Measurements from ENCODE around the gene USP35. TPM values are rescaled to one million over a fixed set of nuclear protein-coding genes. Genes with fewer than 3 reads are reported as not detected.

Gene USP35
- polyA plus RNA-seq, 2 of the 4 experiments (the other 2 are of a cell fraction): 3.8 to 5.8 TPM

DNA sequence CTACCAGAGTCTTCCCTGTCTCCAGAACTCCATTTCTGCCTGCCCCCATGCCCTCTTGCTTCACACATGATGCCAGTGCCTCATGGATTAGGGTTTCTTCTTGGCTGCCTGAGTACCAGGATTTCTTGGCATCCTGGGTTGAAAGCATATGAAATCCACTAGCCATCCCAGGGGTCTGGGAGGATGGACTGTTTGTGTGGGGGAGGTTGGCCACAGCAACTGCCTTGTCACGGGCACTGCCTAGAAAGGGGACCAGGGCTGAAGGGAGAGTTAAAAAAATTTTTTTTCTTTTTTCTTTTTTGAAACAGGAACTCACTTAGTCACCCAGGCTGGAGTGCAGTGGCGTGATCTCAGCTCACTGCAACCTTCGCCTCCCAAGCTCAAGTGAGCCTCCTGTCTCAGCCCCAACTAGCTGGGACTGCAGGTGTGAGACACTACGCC is 4.2 kb downstream of the USP35 start:
- Histone ChIP-seq H3K4me1 (peaks cover 19% of the 10 kb centered on the region), H3K27ac (no peak overlapping the region), H3K9me3 (no peaks in the 10 kb centered on the region), H3K4me3 (no peak overlapping the region), H3K4me2 (no peak overlapping the region)
- CTCF ChIA-PET: interaction anchor here (1.2 to 2.1 kb wide), 2 partner anchors 236 to 371 kb away, joined by 3 to 5 read pairs; no protein-coding TSS in a partner anchor
- DNase-seq (ENCODE audit: low read depth in 1 of 2, low spot score in 1 of 2) (no peak), ATAC-seq (no peak), FAIRE-seq (no peak)
- TF ChIP-seq SMC3 (IDR thresholded peaks at IDR 0.05): no peak
- TF ChIP-seq HOXA7 (CRISPR knock-in tag; IDR thresholded peaks at IDR 0.05): no peak
- TF ChIP-seq, protein P1, sequence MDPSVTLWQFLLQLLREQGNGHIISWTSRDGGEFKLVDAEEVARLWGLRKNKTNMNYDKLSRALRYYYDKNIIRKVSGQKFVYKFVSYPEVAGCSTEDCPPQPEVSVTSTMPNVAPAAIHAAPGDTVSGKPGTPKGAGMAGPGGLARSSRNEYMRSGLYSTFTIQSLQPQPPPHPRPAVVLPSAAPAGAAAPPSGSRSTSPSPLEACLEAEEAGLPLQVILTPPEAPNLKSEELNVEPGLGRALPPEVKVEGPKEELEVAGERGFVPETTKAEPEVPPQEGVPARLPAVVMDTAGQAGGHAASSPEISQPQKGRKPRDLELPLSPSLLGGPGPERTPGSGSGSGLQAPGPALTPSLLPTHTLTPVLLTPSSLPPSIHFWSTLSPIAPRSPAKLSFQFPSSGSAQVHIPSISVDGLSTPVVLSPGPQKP (IDR thresholded peaks at IDR 0.05; ENCODE audit: low read depth, low read length): no peak
- TF ChIP-seq MAFK (IDR thresholded peaks at IDR 0.05; ENCODE audit: partially characterized antibody): no peak
- TF ChIP-seq ZNF302 (CRISPR knock-in tag; IDR thresholded peaks at IDR 0.05): no peak
- TF ChIP-seq CBX8 (IDR thresholded peaks at IDR 0.05): no peak
- TF ChIP-seq, protein P2, sequence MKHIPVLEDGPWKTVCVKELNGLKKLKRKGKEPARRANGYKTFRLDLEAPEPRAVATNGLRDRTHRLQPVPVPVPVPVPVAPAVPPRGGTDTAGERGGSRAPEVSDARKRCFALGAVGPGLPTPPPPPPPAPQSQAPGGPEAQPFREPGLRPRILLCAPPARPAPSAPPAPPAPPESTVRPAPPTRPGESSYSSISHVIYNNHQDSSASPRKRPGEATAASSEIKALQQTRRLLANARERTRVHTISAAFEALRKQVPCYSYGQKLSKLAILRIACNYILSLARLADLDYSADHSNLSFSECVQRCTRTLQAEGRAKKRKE (CRISPR knock-in tag; IDR thresholded peaks at IDR 0.05; ENCODE audit: low read depth): no peak
- no peak for TF ChIP-seq CHD2 (IDR thresholded peaks at IDR 0.05; ENCODE audit: low read length, partially characterized antibody)
- no peak for TF ChIP-seq NR3C1 (IDR thresholded peaks at IDR 0.05)
- TF ChIP-seq RFX5 (IDR thresholded peaks at IDR 0.05): no peak
- TF ChIP-seq JUNB (IDR thresholded peaks at IDR 0.05): no peak
- no peak for TF ChIP-seq CEBPB (IDR thresholded peaks at IDR 0.05)
- TF ChIP-seq, protein P3, sequence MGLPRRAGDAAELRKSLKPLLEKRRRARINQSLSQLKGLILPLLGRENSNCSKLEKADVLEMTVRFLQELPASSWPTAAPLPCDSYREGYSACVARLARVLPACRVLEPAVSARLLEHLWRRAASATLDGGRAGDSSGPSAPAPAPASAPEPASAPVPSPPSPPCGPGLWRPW (IDR thresholded peaks at IDR 0.05): no peak
- 89% methylated on average over 4 of the region's 4 CpGs for WGBS (ENCODE audit: missing lambda C conversion rate)
- POLR2A ChIA-PET: no interaction called here

DNA sequence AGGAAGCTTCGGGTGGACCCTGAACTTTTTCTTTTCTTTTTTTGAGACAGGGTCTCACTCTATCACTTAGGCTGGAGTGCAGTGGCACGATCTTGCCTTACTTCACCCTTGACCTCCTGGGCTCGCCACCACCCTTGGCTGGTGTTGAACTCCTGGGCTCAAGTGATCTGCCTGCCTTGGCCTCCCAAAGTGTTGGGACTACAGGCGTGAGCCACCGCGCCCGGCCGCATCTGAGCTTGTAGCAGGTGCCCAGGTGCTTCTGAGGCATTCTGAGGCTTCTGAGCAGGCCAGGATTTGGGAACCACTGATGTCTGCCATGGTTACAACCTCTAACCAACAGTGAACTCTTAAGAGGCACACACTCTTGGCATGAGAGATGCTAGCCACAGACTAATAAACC is 5.1 kb downstream of the USP35 start:
- DNase-seq (ENCODE audit: low read depth in 1 of 2, low spot score in 1 of 2): no peak
- FAIRE-seq: no peak
- Histone ChIP-seq H3K4me3 (no peak overlapping the region), H3K4me1 (peaks cover 19% of the 10 kb centered on the region), H3K27ac (no peak overlapping the region), H3K4me2 (no peak overlapping the region), H3K9me3 (no peaks in the 10 kb centered on the region)
- no peak for ATAC-seq
- 88% methylated on average over 8 of the region's 8 CpGs for WGBS (ENCODE audit: missing lambda C conversion rate)
- ChIA-PET POLR2A (interaction anchor here (0.6 kb wide), 1 partner anchor 60 kb away, joined by 4 read pairs; no protein-coding TSS in a partner anchor), CTCF (interaction anchor here (2.1 kb wide), 1 partner anchor 370 kb away, joined by 5 read pairs; no protein-coding TSS in a partner anchor)
- TF ChIP-seq MAZ (IDR thresholded peaks at IDR 0.05; ENCODE audit: borderline replicate concordance, low read depth, low read length) (no peak), ZC3H11A (IDR thresholded peaks at IDR 0.05) (no peak), NPAS2 (CRISPR knock-in tag; IDR thresholded peaks at IDR 0.05; ENCODE audit: borderline replicate concordance) (no peak), ESRRA (IDR thresholded peaks at IDR 0.05; ENCODE audit: borderline replicate concordance, low read length) (no peak), CEBPB (IDR thresholded peaks at IDR 0.05) (no peak), FOSB (CRISPR knock-in tag; IDR thresholded peaks at IDR 0.05) (no peak), ZFP36 (IDR thresholded peaks at IDR 0.05; ENCODE audit: borderline replicate concordance, partially characterized antibody) (no peak), SREBF2 (IDR thresholded peaks at IDR 0.05) (no peak), RFX5 (IDR thresholded peaks at IDR 0.05) (no peak), MYC (IDR thresholded peaks at IDR 0.05; ENCODE audit: borderline replicate concordance, low read length) (no peak), NFE2L2 (conservative IDR thresholded peaks at IDR 0.05; ENCODE audit: low read length) (no peak), JUNB (IDR thresholded peaks at IDR 0.05) (no peak), CBX8 (IDR thresholded peaks at IDR 0.05) (no peak)
- TF ChIP-seq, protein P4, sequence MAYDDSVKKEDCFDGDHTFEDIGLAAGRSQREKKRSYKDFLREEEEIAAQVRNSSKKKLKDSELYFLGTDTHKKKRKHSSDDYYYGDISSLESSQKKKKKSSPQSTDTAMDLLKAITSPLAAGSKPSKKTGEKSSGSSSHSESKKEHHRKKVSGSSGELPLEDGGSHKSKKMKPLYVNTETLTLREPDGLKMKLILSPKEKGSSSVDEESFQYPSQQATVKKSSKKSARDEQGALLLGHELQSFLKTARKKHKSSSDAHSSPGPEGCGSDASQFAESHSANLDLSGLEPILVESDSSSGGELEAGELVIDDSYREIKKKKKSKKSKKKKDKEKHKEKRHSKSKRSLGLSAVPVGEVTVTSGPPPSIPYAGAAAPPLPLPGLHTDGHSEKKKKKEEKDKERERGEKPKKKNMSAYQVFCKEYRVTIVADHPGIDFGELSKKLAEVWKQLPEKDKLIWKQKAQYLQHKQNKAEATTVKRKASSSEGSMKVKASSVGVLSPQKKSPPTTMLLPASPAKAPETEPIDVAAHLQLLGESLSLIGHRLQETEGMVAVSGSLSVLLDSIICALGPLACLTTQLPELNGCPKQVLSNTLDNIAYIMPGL (CRISPR knock-in tag; IDR thresholded peaks at IDR 0.05; ENCODE audit: borderline replicate concordance): no peak
- TF ChIP-seq, protein P5, sequence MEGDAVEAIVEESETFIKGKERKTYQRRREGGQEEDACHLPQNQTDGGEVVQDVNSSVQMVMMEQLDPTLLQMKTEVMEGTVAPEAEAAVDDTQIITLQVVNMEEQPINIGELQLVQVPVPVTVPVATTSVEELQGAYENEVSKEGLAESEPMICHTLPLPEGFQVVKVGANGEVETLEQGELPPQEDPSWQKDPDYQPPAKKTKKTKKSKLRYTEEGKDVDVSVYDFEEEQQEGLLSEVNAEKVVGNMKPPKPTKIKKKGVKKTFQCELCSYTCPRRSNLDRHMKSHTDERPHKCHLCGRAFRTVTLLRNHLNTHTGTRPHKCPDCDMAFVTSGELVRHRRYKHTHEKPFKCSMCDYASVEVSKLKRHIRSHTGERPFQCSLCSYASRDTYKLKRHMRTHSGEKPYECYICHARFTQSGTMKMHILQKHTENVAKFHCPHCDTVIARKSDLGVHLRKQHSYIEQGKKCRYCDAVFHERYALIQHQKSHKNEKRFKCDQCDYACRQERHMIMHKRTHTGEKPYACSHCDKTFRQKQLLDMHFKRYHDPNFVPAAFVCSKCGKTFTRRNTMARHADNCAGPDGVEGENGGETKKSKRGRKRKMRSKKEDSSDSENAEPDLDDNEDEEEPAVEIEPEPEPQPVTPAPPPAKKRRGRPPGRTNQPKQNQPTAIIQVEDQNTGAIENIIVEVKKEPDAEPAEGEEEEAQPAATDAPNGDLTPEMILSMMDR (IDR thresholded peaks at IDR 0.05): no peak
- TF ChIP-seq, protein P1 (IDR thresholded peaks at IDR 0.05; ENCODE audit: low read depth, low read length): no peak
- TF ChIP-seq, protein P6, sequence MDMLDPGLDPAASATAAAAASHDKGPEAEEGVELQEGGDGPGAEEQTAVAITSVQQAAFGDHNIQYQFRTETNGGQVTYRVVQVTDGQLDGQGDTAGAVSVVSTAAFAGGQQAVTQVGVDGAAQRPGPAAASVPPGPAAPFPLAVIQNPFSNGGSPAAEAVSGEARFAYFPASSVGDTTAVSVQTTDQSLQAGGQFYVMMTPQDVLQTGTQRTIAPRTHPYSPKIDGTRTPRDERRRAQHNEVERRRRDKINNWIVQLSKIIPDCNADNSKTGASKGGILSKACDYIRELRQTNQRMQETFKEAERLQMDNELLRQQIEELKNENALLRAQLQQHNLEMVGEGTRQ (IDR thresholded peaks at IDR 0.05): no peak
- TF ChIP-seq, protein P7, sequence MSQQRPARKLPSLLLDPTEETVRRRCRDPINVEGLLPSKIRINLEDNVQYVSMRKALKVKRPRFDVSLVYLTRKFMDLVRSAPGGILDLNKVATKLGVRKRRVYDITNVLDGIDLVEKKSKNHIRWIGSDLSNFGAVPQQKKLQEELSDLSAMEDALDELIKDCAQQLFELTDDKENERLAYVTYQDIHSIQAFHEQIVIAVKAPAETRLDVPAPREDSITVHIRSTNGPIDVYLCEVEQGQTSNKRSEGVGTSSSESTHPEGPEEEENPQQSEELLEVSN (IDR thresholded peaks at IDR 0.05; ENCODE audit: borderline replicate concordance, low read depth): no peak

All from A549 (cell line).